Glutamatergic neuron (in vitro differentiated cells): Measurements from ENCODE around the gene HACE1. TPM values are rescaled to one million over a fixed set of nuclear protein-coding genes. Genes with fewer than 3 reads are reported as not detected.
"Not testable (repeated sequence)": the region's sequence is repeated elsewhere in the genome, so short reads cannot be mapped to it uniquely, and the experiment has no call there.

Source experiments
- DNase-seq: peaks from one replicate; pipeline ENCODE4 v3.0.0; 2022
- H3K27ac Mint-ChIP-seq: one replicate; pipeline ENCODE4 v1.8.0; 2020; ENCODE audit warnings: mild to moderate bottlenecking, mixed read lengths, inconsistent platforms; ENCODE audit not compliant: unreplicated experiment
- H3K27me3 Mint-ChIP-seq: one replicate; pipeline ENCODE4 v1.8.0; 2020; ENCODE audit warnings: mild to moderate bottlenecking, moderate library complexity, mixed read lengths, inconsistent platforms; ENCODE audit not compliant: unreplicated experiment
- H3K36me3 Mint-ChIP-seq: one replicate; pipeline ENCODE4 v1.8.0; 2020; ENCODE audit warnings: mild to moderate bottlenecking, mixed read lengths, inconsistent platforms; ENCODE audit not compliant: unreplicated experiment
- H3K4me1 Mint-ChIP-seq: one replicate; pipeline ENCODE4 v1.8.0; 2020; ENCODE audit warnings: mild to moderate bottlenecking, low read depth, mixed read lengths, inconsistent platforms; ENCODE audit not compliant: unreplicated experiment
- H3K4me3 Mint-ChIP-seq: one replicate; pipeline ENCODE4 v1.8.0; 2020; ENCODE audit warnings: mild to moderate bottlenecking, mixed read lengths, inconsistent platforms; ENCODE audit not compliant: unreplicated experiment
- H3K9me3 Mint-ChIP-seq: one replicate; pipeline ENCODE4 v1.8.0; 2020; ENCODE audit warnings: mild to moderate bottlenecking, moderate library complexity, mixed read lengths, inconsistent platforms; ENCODE audit not compliant: unreplicated experiment
- CTCF ChIP-seq: fragments of 200-600 bp; sonication (generic); IDR thresholded peaks from one replicate; pipeline ENCODE4 v1.5.0; 2021; ENCODE audit not compliant: partially characterized antibody, unreplicated experiment
- total RNA-seq: library from RNA; stranded (reverse); fragmentation: NEBNext Ultra II Directional; extraction: Animal tissue kit (Norgen Biotek cat#: 25700); gene quantifications from one replicate; pipeline ENCODE4 v1.2.1, GENCODE V29; 2021; ENCODE audit not compliant: unreplicated experiment

The HACE1 gene
- total RNA-seq, 1 donor from 2014 or later: 22.0 TPM

- TF ChIP-seq CTCF: no peak
- H3K4me1 Mint-ChIP-seq: no peaks in the 10 kb centered on the region
- no peak for DNase-seq
- H3K27ac Mint-ChIP-seq: no peak overlapping the region
- H3K9me3 Mint-ChIP-seq: peaks cover 19% of the 10 kb centered on the region
- peaks cover 4% of the 10 kb centered on the region for H3K27me3 Mint-ChIP-seq
- H3K36me3 Mint-ChIP-seq: peaks cover 45% of the 10 kb centered on the region
- no peak overlapping the region for H3K4me3 Mint-ChIP-seq
Measured at GRCh38 chr6:104754788-104755409, 104.8 kb downstream of the HACE1 start.

- H3K9me3 Mint-ChIP-seq: peaks cover 19% of the 10 kb centered on the region
- H3K4me1 Mint-ChIP-seq: no peaks in the 10 kb centered on the region
- H3K36me3 Mint-ChIP-seq: peaks cover 36% of the 10 kb centered on the region
- DNase-seq: no peak
- no peak overlapping the region for H3K27ac Mint-ChIP-seq
- H3K27me3 Mint-ChIP-seq: peaks cover 4% of the 10 kb centered on the region
- H3K4me3 Mint-ChIP-seq: no peak overlapping the region
- TF ChIP-seq CTCF: no peak
Measured at GRCh38 chr6:104753251-104753650, 106.5 kb downstream of the HACE1 start.

- H3K27me3 Mint-ChIP-seq: peaks cover 2% of the 10 kb centered on the region
- TF ChIP-seq CTCF: no peak
- peaks cover 18% of the 10 kb centered on the region for H3K36me3 Mint-ChIP-seq
- DNase-seq: no peak
- H3K9me3 Mint-ChIP-seq: peaks cover 12% of the 10 kb centered on the region
- no peaks in the 10 kb centered on the region for H3K4me1 Mint-ChIP-seq
- no peak overlapping the region for H3K4me3 Mint-ChIP-seq
- H3K27ac Mint-ChIP-seq: no peak overlapping the region
Measured at GRCh38 chr6:104750449-104750848, 109.3 kb downstream of the HACE1 start.

GRCh38 chr6:104739124-104739523 lies 120.6 kb downstream of the HACE1 start:
- H3K27ac Mint-ChIP-seq, H3K27me3 Mint-ChIP-seq, H3K4me1 Mint-ChIP-seq, H3K36me3 Mint-ChIP-seq, H3K9me3 Mint-ChIP-seq, DNase-seq, H3K4me3 Mint-ChIP-seq: not testable (repeated sequence)

- DNase-seq, H3K36me3 Mint-ChIP-seq: not testable (repeated sequence)
Measured at GRCh38 chr6:104737567-104737966, 122.2 kb downstream of the HACE1 start.

GRCh38 chr6:104736545-104736944 lies 123.2 kb downstream of the HACE1 start:
- peaks cover 1% of the 10 kb centered on the region for H3K9me3 Mint-ChIP-seq
- no peak overlapping the region for H3K4me3 Mint-ChIP-seq
- H3K27me3 Mint-ChIP-seq: no peaks in the 10 kb centered on the region
- no peak for TF ChIP-seq CTCF
- no peaks in the 10 kb centered on the region for H3K4me1 Mint-ChIP-seq
- no peak for DNase-seq
- no peak overlapping the region for H3K27ac Mint-ChIP-seq
- H3K36me3 Mint-ChIP-seq: no peaks in the 10 kb centered on the region

More at GRCh38 chr6:104737567-104737966, 122.2 kb downstream of the HACE1 start:
- H3K9me3 Mint-ChIP-seq, H3K27me3 Mint-ChIP-seq, H3K4me3 Mint-ChIP-seq, H3K27ac Mint-ChIP-seq, H3K4me1 Mint-ChIP-seq: not testable (repeated sequence)
